GM19025 (cell line): ENCODE measurements around the gene DXO.
"Not testable (repeated sequence)": the region's sequence is repeated elsewhere in the genome, so short reads cannot be mapped to it uniquely, and the experiment has no call there.

Source experiments
- ATAC-seq: cut with Tn5 transposase; IDR thresholded peaks from one replicate; pipeline ENCODE4 v1.9.1; 2021; ENCODE audit warnings: mild to moderate bottlenecking, low read depth, moderate library complexity; ENCODE audit not compliant: unreplicated experiment

DXO gene

DNA sequence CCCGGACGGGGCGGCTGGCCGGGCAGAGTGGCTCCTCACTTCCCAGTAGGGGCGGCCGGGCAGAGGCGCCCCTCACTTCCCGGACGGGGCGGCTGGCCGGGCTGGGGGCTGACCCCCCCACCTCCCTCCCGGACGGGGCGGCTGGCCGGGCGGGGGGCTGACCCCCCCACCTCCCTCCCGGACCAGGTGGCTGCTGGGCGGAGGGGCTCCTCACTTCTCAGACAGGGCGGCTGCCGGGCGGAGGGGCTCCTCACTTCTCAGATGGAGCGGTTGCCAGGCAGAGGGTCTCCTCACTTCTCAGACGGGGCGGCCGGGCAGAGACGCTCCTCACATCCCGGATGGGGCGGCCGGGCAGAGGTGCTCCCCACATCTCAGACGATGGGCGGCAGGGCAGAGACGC is 39.8 kb downstream of the DXO start:
- not testable (repeated sequence) for ATAC-seq

DNA sequence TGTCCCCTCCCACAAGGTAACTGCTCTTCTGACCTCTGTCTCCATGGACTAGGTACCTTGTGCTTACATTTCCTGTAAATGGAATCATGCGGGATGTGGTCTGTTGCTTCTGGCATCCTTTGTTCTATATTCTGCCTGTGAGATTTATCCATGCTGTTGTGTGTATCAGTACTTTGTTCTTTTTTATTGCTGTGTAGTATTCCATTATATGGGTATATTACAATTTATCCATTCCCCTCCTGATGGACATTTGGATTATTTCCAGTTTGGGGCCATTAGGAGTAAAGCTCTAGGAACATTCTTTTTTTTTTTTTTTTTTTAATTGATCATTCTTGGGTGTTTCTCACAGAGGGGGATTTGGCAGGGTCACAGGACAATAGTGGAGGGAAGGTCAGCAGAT is 41.0 kb downstream of the DXO start:
- ATAC-seq = no peak

DNA sequence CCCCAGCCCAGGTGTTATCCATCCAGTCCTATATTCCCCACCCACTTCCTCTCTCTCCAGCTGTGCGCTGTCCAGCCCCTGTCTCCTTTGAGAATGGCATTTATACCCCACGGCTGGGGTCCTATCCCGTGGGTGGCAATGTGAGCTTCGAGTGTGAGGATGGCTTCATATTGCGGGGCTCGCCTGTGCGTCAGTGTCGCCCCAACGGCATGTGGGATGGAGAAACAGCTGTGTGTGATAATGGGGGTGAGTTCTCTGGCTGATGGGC is 43.3 kb downstream of the DXO start:
- no peak for ATAC-seq

DNA sequence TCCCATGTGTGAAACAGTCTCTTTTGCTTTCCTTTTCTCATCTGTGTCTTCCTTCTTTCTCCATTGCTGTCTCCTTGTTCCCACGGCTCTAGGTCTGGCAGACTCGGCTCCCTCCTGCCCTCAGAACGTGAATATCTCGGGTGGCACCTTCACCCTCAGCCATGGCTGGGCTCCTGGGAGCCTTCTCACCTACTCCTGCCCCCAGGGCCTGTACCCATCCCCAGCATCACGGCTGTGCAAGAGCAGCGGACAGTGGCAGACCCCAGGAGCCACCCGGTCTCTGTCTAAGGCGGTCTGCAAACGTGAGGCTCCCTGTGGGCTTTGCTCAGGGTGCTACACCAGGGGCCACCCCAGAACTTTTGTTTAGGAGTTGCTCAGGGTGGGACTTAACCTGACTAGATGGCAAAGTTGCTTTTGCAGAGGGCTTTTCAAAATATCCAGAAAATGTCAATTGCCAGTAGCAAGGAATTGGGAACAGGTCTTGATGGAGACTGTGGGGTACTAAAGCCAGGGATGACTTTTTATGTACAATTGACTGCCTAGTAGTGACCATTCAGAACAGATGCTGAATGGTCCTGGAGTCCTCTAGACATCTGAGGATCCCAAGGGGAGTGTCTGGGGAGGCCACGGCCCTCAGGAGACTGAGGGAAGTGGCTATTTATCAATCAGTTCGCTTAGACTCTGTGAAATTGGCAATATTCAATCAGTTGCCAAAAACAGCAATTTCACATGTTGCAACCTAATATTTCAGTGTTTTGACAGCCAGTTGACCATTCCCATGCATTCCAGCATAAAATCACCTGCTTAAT is 43.9 kb downstream of the DXO start:
- no peak for ATAC-seq

DNA sequence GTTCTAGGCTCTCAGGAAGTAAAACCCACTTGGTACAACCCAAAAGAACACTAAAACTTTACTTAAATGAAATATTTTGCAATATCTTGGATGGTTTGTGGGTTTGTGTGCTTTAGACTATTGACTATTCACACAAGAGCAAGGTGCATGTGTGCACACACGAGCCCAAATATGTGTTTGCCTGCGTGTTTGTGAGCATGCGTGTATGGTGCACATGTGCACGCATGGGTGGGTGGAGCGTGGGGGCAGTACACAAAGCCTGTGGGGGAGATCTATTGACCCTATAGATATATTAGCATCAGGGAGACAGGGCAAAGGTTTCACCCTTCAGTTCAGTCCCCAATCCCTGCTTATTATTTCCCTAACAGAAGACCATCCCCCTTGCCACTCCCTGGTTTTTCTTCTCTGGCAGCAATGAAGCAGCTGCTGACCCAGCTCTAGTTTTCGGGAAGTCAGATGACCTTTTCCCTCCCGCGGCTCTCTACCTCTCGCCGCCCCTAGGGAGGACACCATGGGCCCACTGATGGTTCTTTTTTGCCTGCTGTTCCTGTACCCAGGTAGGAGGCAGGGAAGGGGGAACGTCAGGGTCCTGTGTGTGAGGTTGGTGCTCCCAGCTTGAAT is 44.6 kb downstream of the DXO start, which contains the start of gene C2:
TSS of gene C2 (plus strand) at position 476 of the 621 bp plus-strand sequence. CDS start at position 512, 36 bp downstream.
- ATAC-seq = no peak

DNA sequence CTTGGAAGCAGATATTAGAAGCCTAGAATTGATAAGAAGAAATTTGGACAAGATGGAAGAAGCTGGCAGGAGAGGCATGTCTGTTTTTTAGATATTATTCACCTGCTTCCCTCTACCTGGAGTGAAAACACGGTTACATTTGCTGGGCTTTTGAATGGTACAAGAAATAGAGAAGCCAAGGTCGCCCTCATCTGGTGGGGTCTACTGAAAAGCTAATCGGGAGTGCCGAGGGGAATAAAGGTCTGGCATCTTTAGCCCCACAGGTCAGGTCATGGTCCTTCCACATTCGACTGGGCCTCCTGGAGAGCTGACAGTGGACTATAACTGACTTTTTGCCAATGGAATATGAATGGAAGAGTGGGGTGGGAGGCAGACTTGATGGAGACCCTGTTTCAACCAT is 49.0 kb downstream of the DXO start:
- ATAC-seq = no peak

DNA sequence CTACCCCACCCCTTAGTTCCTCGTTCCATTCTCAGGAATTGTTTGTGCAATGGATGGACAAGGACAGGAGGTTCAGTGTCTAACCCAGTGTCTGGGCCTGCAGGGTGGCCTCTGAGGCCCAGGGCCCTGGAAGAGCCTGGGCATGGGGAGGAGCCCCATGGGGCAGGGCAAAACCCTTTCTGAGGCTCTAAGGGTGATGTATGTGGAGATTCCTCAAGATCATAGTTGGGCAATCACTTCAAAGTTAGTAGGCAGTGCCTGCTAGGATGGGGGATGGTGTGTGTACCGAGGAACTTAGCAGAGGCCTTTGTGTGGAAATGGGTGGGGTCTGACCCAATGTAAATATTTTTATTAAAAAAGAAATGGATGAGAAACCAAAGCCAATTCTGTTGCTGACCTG is 51.1 kb downstream of the DXO start:
- ATAC-seq = no peak
